ENCODE measurements around the gene FADD.

DNA sequence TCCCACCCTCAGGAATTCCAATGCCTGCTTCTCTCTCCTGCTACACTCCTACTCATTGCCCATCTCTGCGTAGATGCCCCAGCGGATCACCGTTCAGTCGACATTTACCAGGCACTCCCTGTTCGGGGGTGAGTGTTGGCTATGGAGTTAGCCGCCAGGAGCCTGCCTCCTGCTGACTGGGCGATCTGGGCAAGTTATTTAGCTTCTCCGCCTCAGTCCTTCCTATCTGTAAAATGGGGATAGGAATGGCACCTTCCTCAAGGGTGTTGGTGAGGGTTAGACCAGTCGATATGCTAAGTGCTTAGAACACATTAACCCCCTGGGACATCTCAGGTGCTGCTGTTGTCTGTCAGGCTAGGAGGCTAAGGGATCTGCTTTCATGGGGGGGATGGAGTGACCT, 30.9 kb downstream of the FADD start:
- TF ChIP-seq EP300 (IDR thresholded peaks at IDR 0.05) (no peak), CTCF (IDR thresholded peaks at IDR 0.05) (no peak), POLR2AphosphoS5 (IDR thresholded peaks at IDR 0.05) (no peak), POLR2A (IDR thresholded peaks at IDR 0.05) (no peak)
